Liver (tissue), 3 donors: Measurements from ENCODE around the gene PPFIBP1.

Source experiments
- GABPA ChIP-seq, 2 donors: IDR thresholded peaks in 1 of 2; conservative IDR thresholded peaks in 1 of 2; 2 replicates each; pipeline ENCODE4 v1.6.1; 2016; ENCODE audit warnings: antibody characterized with exemption in 2 of 2, mild to moderate bottlenecking in 1 of 2, moderate library complexity in 1 of 2
- JUND ChIP-seq, 2 donors: IDR thresholded peaks; 2 replicates each; pipeline ENCODE4 v1.6.1; 2016; ENCODE audit warnings: antibody characterized with exemption in 2 of 2
- RAD21 ChIP-seq, 2 donors: IDR thresholded peaks; 2 replicates each; pipeline ENCODE4 v1.6.1; 2016; ENCODE audit warnings: antibody characterized with exemption in 2 of 2, mild to moderate bottlenecking in 2 of 2
- TAF1 ChIP-seq: conservative IDR thresholded peaks from 2 replicates; pipeline ENCODE4 v1.6.1; 2016; ENCODE audit warnings: antibody characterized with exemption, mild to moderate bottlenecking
- TF ChIP-seq, protein P1 (sequence below): fragments of 150-350 bp; IDR thresholded peaks from 2 replicates; pipeline ENCODE4 v1.5.1; 2017; ENCODE audit warnings: improper control_type of control experiment, low read depth, low read length; ENCODE audit not compliant: missing input control
- TF ChIP-seq, protein P2 (sequence below): IDR thresholded peaks from 2 replicates; pipeline ENCODE4 v1.6.1; 2016; ENCODE audit warnings: antibody characterized with exemption
- TF ChIP-seq, protein P3 (sequence below): IDR thresholded peaks from 2 replicates; pipeline ENCODE4 v1.6.1; 2016; ENCODE audit warnings: antibody characterized with exemption, mild to moderate bottlenecking
- TF ChIP-seq, protein P4 (sequence below): IDR thresholded peaks from 2 replicates; pipeline ENCODE4 v1.6.1; 2016; ENCODE audit warnings: antibody characterized with exemption
- donor health status: healthy.
- donor health status: healthy.

DNA sequence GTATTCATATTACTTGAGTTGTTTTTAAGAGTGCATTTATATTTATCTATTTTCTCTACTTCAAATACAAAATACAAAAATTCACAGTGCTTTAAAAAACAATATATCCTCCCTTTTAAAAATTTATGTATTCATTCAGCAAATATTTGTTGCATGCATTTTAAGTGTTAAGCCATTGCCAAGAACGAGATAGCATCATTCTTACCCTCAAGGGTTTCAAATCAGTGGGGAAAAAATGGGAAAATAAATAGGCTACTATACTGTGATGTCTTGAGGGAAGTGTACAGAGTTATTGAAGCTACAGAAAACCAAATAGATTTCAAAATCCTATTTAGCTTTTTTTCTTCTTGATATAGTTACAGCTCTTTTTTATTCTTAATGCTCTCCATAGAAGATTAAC lies 209.8 kb downstream of the PPFIBP1 start:
- TF ChIP-seq, protein P1, sequence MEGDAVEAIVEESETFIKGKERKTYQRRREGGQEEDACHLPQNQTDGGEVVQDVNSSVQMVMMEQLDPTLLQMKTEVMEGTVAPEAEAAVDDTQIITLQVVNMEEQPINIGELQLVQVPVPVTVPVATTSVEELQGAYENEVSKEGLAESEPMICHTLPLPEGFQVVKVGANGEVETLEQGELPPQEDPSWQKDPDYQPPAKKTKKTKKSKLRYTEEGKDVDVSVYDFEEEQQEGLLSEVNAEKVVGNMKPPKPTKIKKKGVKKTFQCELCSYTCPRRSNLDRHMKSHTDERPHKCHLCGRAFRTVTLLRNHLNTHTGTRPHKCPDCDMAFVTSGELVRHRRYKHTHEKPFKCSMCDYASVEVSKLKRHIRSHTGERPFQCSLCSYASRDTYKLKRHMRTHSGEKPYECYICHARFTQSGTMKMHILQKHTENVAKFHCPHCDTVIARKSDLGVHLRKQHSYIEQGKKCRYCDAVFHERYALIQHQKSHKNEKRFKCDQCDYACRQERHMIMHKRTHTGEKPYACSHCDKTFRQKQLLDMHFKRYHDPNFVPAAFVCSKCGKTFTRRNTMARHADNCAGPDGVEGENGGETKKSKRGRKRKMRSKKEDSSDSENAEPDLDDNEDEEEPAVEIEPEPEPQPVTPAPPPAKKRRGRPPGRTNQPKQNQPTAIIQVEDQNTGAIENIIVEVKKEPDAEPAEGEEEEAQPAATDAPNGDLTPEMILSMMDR, result no peak
- TF ChIP-seq JUND (IDR thresholded peaks at IDR 0.05) (no peak), TAF1 (no peak), GABPA (IDR thresholded peaks at IDR 0.05 in 1 of 2, conservative IDR thresholded peaks at IDR 0.05 in 1 of 2) (no peak), RAD21 (IDR thresholded peaks at IDR 0.05) (no peak)
- TF ChIP-seq, protein P2, sequence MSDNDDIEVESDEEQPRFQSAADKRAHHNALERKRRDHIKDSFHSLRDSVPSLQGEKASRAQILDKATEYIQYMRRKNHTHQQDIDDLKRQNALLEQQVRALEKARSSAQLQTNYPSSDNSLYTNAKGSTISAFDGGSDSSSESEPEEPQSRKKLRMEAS, result no peak
- TF ChIP-seq, protein P3, sequence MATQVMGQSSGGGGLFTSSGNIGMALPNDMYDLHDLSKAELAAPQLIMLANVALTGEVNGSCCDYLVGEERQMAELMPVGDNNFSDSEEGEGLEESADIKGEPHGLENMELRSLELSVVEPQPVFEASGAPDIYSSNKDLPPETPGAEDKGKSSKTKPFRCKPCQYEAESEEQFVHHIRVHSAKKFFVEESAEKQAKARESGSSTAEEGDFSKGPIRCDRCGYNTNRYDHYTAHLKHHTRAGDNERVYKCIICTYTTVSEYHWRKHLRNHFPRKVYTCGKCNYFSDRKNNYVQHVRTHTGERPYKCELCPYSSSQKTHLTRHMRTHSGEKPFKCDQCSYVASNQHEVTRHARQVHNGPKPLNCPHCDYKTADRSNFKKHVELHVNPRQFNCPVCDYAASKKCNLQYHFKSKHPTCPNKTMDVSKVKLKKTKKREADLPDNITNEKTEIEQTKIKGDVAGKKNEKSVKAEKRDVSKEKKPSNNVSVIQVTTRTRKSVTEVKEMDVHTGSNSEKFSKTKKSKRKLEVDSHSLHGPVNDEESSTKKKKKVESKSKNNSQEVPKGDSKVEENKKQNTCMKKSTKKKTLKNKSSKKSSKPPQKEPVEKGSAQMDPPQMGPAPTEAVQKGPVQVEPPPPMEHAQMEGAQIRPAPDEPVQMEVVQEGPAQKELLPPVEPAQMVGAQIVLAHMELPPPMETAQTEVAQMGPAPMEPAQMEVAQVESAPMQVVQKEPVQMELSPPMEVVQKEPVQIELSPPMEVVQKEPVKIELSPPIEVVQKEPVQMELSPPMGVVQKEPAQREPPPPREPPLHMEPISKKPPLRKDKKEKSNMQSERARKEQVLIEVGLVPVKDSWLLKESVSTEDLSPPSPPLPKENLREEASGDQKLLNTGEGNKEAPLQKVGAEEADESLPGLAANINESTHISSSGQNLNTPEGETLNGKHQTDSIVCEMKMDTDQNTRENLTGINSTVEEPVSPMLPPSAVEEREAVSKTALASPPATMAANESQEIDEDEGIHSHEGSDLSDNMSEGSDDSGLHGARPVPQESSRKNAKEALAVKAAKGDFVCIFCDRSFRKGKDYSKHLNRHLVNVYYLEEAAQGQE, result no peak
- TF ChIP-seq, protein P4, sequence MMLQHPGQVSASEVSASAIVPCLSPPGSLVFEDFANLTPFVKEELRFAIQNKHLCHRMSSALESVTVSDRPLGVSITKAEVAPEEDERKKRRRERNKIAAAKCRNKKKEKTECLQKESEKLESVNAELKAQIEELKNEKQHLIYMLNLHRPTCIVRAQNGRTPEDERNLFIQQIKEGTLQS, result no peak
